Astrocyte (in vitro differentiated cells and primary cell): ENCODE data around the gene HOXB4. TPM values are rescaled to one million over a fixed set of nuclear protein-coding genes. Genes with fewer than 3 reads are reported as not detected.
A peak's percentile ranks its signal among the peaks of the same experiment; 100 is the strongest.

Experiments
- DNase-seq: peaks from one replicate; pipeline ENCODE4 v3.0.0-alpha.2; 2010; ENCODE audit warnings: low read depth
- FAIRE-seq: peaks from 2 replicates; lab custom pipeline; 2011; peaks lifted over from hg19 to GRCh38; lab: Jason Lieb, UNC
- H2AFZ ChIP-seq: 2 replicates; pipeline ENCODE4 v1.6.0; 2012; ENCODE audit warnings: low read depth, low read length, inconsistent platforms
- H3K27ac ChIP-seq: 2 replicates; pipeline ENCODE4 v1.5.1; 2011; ENCODE audit warnings: low read depth, low read length, inconsistent platforms
- H3K27me3 ChIP-seq: 2 replicates; pipeline ENCODE4 v1.6.0; 2011; ENCODE audit warnings: low read length, inconsistent platforms; ENCODE audit not compliant: insufficient read depth
- H3K36me3 ChIP-seq: 2 replicates; pipeline ENCODE4 v1.5.1; 2011; ENCODE audit warnings: low read length, inconsistent platforms; ENCODE audit not compliant: insufficient read depth
- H3K4me1 ChIP-seq: 2 replicates; pipeline ENCODE4 v1.5.1; 2011; ENCODE audit warnings: low read length, inconsistent platforms; ENCODE audit not compliant: insufficient read depth
- H3K4me2 ChIP-seq: 2 replicates; pipeline ENCODE4 v1.6.0; 2012; ENCODE audit warnings: low read length, inconsistent platforms
- H3K4me3 ChIP-seq: 2 replicates; pipeline ENCODE4 v1.5.1; 2011; ENCODE audit warnings: low read depth, mild to moderate bottlenecking, low read length, inconsistent platforms; ENCODE audit not compliant: insufficient read depth
- H3K79me2 ChIP-seq: 2 replicates; pipeline ENCODE4 v1.6.0; 2012; ENCODE audit warnings: mild to moderate bottlenecking, low read length, inconsistent platforms; ENCODE audit not compliant: insufficient read depth
- H3K9ac ChIP-seq: 2 replicates; pipeline ENCODE4 v1.6.0; 2012; ENCODE audit warnings: mild to moderate bottlenecking, low read length, inconsistent platforms
- H3K9me3 ChIP-seq: 2 replicates; pipeline ENCODE4 v1.5.1; 2012; ENCODE audit warnings: low read depth, mild to moderate bottlenecking, low read length, inconsistent platforms; ENCODE audit not compliant: insufficient read depth
- H4K20me1 ChIP-seq: 2 replicates; pipeline ENCODE4 v1.6.0; 2012; ENCODE audit warnings: low read length, inconsistent platforms; ENCODE audit not compliant: insufficient read depth
- H3K27ac Mint-ChIP-seq: one replicate; pipeline ENCODE4 v1.8.0; 2021; ENCODE audit warnings: mild to moderate bottlenecking, mixed read lengths; ENCODE audit not compliant: unreplicated experiment
- H3K27me3 Mint-ChIP-seq: one replicate; pipeline ENCODE4 v1.8.0; 2021; ENCODE audit warnings: low read depth, mixed read lengths; ENCODE audit not compliant: unreplicated experiment
- H3K36me3 Mint-ChIP-seq: one replicate; pipeline ENCODE4 v1.8.0; 2021; ENCODE audit warnings: low read depth, mixed read lengths; ENCODE audit not compliant: unreplicated experiment
- H3K4me1 Mint-ChIP-seq: one replicate; pipeline ENCODE4 v1.8.0; 2021; ENCODE audit warnings: low read depth, mixed read lengths; ENCODE audit not compliant: unreplicated experiment
- H3K4me3 Mint-ChIP-seq: one replicate; pipeline ENCODE4 v1.8.0; 2021; ENCODE audit warnings: mild to moderate bottlenecking, moderate library complexity, mixed read lengths; ENCODE audit not compliant: unreplicated experiment
- H3K9me3 Mint-ChIP-seq: one replicate; pipeline ENCODE4 v1.8.0; 2021; ENCODE audit warnings: mild to moderate bottlenecking, mixed read lengths; ENCODE audit not compliant: unreplicated experiment
- EZH2 ChIP-seq: IDR thresholded peaks from 2 replicates; pipeline ENCODE4 v1.6.1; 2012; ENCODE audit warnings: mild to moderate bottlenecking, low read length, inconsistent platforms; ENCODE audit not compliant: insufficient read depth
- total RNA-seq: library from RNA; stranded (reverse); gene quantifications from 2 replicates; pipeline ENCODE4 v1.2.1, GENCODE V29; 2021
- TF ChIP-seq, protein P1 (sequence below): IDR thresholded peaks from 2 replicates; pipeline ENCODE4 v1.5.1; 2011; ENCODE audit warnings: low read depth, mild to moderate bottlenecking, inconsistent platforms, low read length, moderate library complexity; ENCODE audit not compliant: insufficient read depth

Gene HOXB4
- total RNA-seq, 1 donor from 2014 or later: not detected

- Mint-ChIP-seq H3K4me1 (peaks cover 5% of the 10 kb centered on the region), H3K36me3 (peaks cover 2% of the 10 kb centered on the region), H3K27ac (peak overlapping the region; percentile 77), H3K4me3 (peak overlapping the region; percentile 76), H3K27me3 (peaks cover 80% of the 10 kb centered on the region), H3K9me3 (peaks cover 10% of the 10 kb centered on the region)
- Histone ChIP-seq H3K27me3 (peaks cover 27% of the 10 kb centered on the region), H3K4me2 (peak overlapping the region; percentile 83), H4K20me1 (no peaks in the 10 kb centered on the region), H3K4me1 (peaks cover 40% of the 10 kb centered on the region), H3K9me3 (no peaks in the 10 kb centered on the region), H3K4me3 (peak overlapping the region; percentile 84), H3K9ac (peak overlapping the region; percentile 96), H3K27ac (peak overlapping the region; percentile 95), H2AFZ (no peak overlapping the region), H3K79me2 (peaks cover 53% of the 10 kb centered on the region), H3K36me3 (no peaks in the 10 kb centered on the region)
- FAIRE-seq (no peak), DNase-seq (no peak)
- TF ChIP-seq, protein P1, sequence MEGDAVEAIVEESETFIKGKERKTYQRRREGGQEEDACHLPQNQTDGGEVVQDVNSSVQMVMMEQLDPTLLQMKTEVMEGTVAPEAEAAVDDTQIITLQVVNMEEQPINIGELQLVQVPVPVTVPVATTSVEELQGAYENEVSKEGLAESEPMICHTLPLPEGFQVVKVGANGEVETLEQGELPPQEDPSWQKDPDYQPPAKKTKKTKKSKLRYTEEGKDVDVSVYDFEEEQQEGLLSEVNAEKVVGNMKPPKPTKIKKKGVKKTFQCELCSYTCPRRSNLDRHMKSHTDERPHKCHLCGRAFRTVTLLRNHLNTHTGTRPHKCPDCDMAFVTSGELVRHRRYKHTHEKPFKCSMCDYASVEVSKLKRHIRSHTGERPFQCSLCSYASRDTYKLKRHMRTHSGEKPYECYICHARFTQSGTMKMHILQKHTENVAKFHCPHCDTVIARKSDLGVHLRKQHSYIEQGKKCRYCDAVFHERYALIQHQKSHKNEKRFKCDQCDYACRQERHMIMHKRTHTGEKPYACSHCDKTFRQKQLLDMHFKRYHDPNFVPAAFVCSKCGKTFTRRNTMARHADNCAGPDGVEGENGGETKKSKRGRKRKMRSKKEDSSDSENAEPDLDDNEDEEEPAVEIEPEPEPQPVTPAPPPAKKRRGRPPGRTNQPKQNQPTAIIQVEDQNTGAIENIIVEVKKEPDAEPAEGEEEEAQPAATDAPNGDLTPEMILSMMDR: no peak
- TF ChIP-seq EZH2: peak; percentile 16
Measured at GRCh38 chr17:48542114-48542656, 36.0 kb downstream of the HOXB4 start.

GRCh38 chr17:48541577-48542113 lies 36.5 kb downstream of the HOXB4 start:
- TF ChIP-seq, protein P1: no peak
- TF ChIP-seq EZH2: peak; percentile 57
- Histone ChIP-seq H3K79me2 (peaks cover 51% of the 10 kb centered on the region), H4K20me1 (no peaks in the 10 kb centered on the region), H2AFZ (no peak overlapping the region), H3K4me3 (peak overlapping the region; percentile 84), H3K36me3 (no peaks in the 10 kb centered on the region), H3K27me3 (peaks cover 22% of the 10 kb centered on the region), H3K9ac (peak overlapping the region; percentile 96), H3K9me3 (no peaks in the 10 kb centered on the region), H3K4me2 (peak overlapping the region; percentile 83), H3K27ac (peak overlapping the region; percentile 95), H3K4me1 (peaks cover 35% of the 10 kb centered on the region)
- DNase-seq (no peak), FAIRE-seq (no peak)
- peak overlapping the region; percentile 76 for H3K4me3 Mint-ChIP-seq
- peaks cover 2% of the 10 kb centered on the region for H3K36me3 Mint-ChIP-seq
- H3K27ac Mint-ChIP-seq: peak overlapping the region; percentile 77
- H3K4me1 Mint-ChIP-seq: peaks cover 5% of the 10 kb centered on the region
- peaks cover 10% of the 10 kb centered on the region for H3K9me3 Mint-ChIP-seq
- H3K27me3 Mint-ChIP-seq: peaks cover 78% of the 10 kb centered on the region

DNA sequence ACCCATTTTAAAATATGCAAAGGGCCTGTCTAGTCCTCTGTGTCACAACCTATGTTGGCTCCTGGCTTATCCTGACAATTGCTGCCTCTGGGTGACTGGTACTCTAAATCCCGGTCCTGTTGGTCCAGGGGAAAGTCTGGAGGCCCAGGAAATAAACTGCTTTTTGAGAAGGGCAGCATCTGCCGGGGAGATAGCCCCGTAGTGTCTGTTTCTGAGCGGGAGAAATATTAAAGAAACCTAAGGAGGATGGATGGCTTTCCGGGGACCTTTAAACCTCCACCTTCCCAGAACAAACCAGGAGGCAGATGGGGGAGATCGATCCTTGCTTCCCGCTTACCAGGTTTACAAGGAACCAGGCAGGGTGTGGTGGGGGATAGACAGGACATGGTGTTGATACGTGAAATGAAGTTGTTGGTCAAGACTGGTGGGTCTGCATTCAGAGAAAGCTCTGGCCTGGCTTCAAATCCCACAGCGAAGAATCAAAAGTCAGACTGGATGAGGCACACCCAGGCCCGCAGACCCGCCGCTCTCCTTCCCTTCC lies 37.0 kb downstream of the HOXB4 start:
- Histone ChIP-seq H2AFZ (no peak overlapping the region), H3K27ac (peak overlapping the region; percentile 95)
- no peak for FAIRE-seq

More for the DNA sequence above, 37.0 kb downstream of the HOXB4 start:
- no peaks in the 10 kb centered on the region for H4K20me1 ChIP-seq
- Mint-ChIP-seq H3K4me1 (peaks cover 5% of the 10 kb centered on the region), H3K36me3 (peaks cover 2% of the 10 kb centered on the region), H3K9me3 (peaks cover 10% of the 10 kb centered on the region), H3K27me3 (peaks cover 75% of the 10 kb centered on the region), H3K27ac (no peak overlapping the region), H3K4me3 (peak overlapping the region; percentile 64)
- peaks cover 48% of the 10 kb centered on the region for H3K79me2 ChIP-seq
- peaks cover 31% of the 10 kb centered on the region for H3K4me1 ChIP-seq
- no peaks in the 10 kb centered on the region for H3K9me3 ChIP-seq
- H3K4me3 ChIP-seq: peak overlapping the region; percentile 52
- no peaks in the 10 kb centered on the region for H3K36me3 ChIP-seq
- no peak for DNase-seq
- TF ChIP-seq EZH2: no peak
- TF ChIP-seq, protein P1: no peak
- peak overlapping the region; percentile 96 for H3K9ac ChIP-seq
- peaks cover 19% of the 10 kb centered on the region for H3K27me3 ChIP-seq
- H3K4me2 ChIP-seq: peak overlapping the region; percentile 83
